H1 (cell line): ENCODE results near the gene RAB10. TPM values are rescaled to one million over a fixed set of nuclear protein-coding genes. Genes with fewer than 3 reads are reported as not detected.

Source experiments
- HDAC2 ChIP-seq, 2 experiments: fragments of 300-600 bp in 1 of 2; sonication (generic) in 1 of 2; IDR thresholded peaks; 2 replicates each; pipeline ENCODE4 v1.6.1; 2011 to 2012; ENCODE audit warnings: low read depth in 2 of 2, low read length in 2 of 2, mild to moderate bottlenecking in 2 of 2, moderate library complexity in 2 of 2, borderline replicate concordance in 1 of 2, inconsistent platforms in 1 of 2
- RFX5 ChIP-seq: IDR thresholded peaks from 2 replicates; pipeline ENCODE4 v1.6.1; 2011; ENCODE audit warnings: low read depth, low read length, improper control_type of control experiment, borderline replicate concordance
- SIRT6 ChIP-seq: IDR thresholded peaks from one replicate; pipeline ENCODE4 v1.7.1; 2012; ENCODE audit warnings: low read length, inconsistent platforms
- SRF ChIP-seq: IDR thresholded peaks from 2 replicates; pipeline ENCODE4 v1.6.1; 2011; ENCODE audit warnings: mild to moderate bottlenecking, low read depth, low read length, moderate library complexity
- ZNF274 ChIP-seq: IDR thresholded peaks from 2 replicates; pipeline ENCODE4 v1.7.0; 2012; ENCODE audit warnings: low read length, borderline replicate concordance; ENCODE audit errors: extremely low read depth
- polyA plus RNA-seq, 7 experiments: library from polyadenylated mRNA; depleted of rRNA in 3 of 7; stranded (reverse) in 5 of 7; unstranded in 2 of 7; fragments of >200 nt in 5 of 7; fragments of 200-250 nt in 2 of 7; gene quantifications; 1 replicate in 5 of 7; 2 replicates in 1 of 7; 4 replicates in 1 of 7; pipeline versions ENCODE4 v1.2.1 to v1.2.3, GENCODE V29; 2011 to 2013; ENCODE audit warnings: missing spikeins in 2 of 7, mixed read lengths in 2 of 7
- total RNA-seq: library from RNA; stranded (reverse); fragmentation: NEBNext Ultra II Directional; extraction: Animal tissue kit (Norgen Biotek cat#: 25700); gene quantifications from 2 replicates; pipeline ENCODE4 v1.2.1, GENCODE V29; 2021

RAB10 gene
- total and polyA plus RNA-seq, 2 of the 8 experiments (the other 6 are each of a cell fraction or from before 2014, with no cell fraction given): 42.6 to 136 TPM

DNA sequence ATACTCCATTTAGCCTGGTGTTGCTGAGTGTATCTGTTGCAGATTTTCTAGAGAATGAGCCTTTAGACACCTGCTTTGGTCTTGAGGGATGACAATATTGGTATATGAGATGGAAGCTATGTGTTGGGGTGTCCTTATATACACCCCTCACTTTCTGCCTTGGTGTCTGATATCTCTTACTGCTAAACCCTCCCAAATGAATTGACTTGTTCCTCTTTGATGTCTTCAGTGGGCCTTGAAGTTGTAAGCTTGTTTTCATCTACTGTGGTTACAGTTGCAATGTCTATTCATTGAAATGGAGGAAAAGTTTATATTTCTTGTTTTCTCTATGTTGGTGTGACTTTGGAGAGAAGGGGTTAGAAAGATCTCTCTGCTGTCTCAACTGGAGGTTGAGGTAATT lies 18.9 kb downstream of the RAB10 start (continued):
- TF ChIP-seq ZNF274 (no peak), SIRT6 (no peak), RFX5 (no peak), HDAC2 (IDR thresholded peaks at IDR 0.05; ENCODE audit: borderline replicate concordance in 1 of 2, low read depth in 2 of 2, low read length in 2 of 2) (no peak), SRF (no peak)
